Mesothelial cell of epicardium (in vitro differentiated cells): Measurements from ENCODE around the gene DOCK4. TPM values are rescaled to one million over a fixed set of nuclear protein-coding genes. Genes with fewer than 3 reads are reported as not detected.

Source experiments
- DNase-seq, 2 experiments: peaks; one replicate each; pipeline ENCODE4 v3.0.0; 2021; ENCODE audit warnings: low spot score in 2 of 2; ENCODE audit not compliant: unreplicated experiment in 2 of 2
- H3K27ac Mint-ChIP-seq: 2 replicates; pipeline ENCODE4 v1.8.0; 2021; ENCODE audit warnings: mixed read lengths
- H3K27me3 Mint-ChIP-seq: 2 replicates; pipeline ENCODE4 v1.8.0; 2021; ENCODE audit warnings: low read depth, mixed read lengths
- H3K36me3 Mint-ChIP-seq: 2 replicates; pipeline ENCODE4 v1.8.0; 2021; ENCODE audit warnings: mixed read lengths
- H3K4me1 Mint-ChIP-seq: 2 replicates; pipeline ENCODE4 v1.8.0; 2021; ENCODE audit warnings: mixed read lengths
- H3K4me3 Mint-ChIP-seq: 2 replicates; pipeline ENCODE4 v1.8.0; 2021; ENCODE audit warnings: mild to moderate bottlenecking, moderate library complexity, mixed read lengths
- H3K9me3 Mint-ChIP-seq: 2 replicates; pipeline ENCODE4 v1.8.0; 2021; ENCODE audit warnings: mixed read lengths
- total RNA-seq: library from RNA; stranded (reverse); gene quantifications from 3 replicates; pipeline ENCODE4 v1.2.1, GENCODE V29; 2021
- TF ChIP-seq, protein P1 (sequence below): fragments of 200-600 bp; sonication (generic); IDR thresholded peaks from one replicate; pipeline ENCODE4 v1.5.0; 2021; ENCODE audit warnings: antibody characterized with exemption; ENCODE audit not compliant: unreplicated experiment

Gene DOCK4
- total RNA-seq, 1 donor from 2014 or later = 27.7 TPM

GRCh38 chr7:111958431-111958830 lies 247.8 kb downstream of the DOCK4 start:
- Mint-ChIP-seq H3K4me3 (no peak overlapping the region), H3K36me3 (peaks cover 3% of the 10 kb centered on the region), H3K4me1 (peaks cover 43% of the 10 kb centered on the region), H3K27ac (no peak overlapping the region), H3K27me3 (no peaks in the 10 kb centered on the region), H3K9me3 (peaks cover 9% of the 10 kb centered on the region)
- TF ChIP-seq, protein P1, sequence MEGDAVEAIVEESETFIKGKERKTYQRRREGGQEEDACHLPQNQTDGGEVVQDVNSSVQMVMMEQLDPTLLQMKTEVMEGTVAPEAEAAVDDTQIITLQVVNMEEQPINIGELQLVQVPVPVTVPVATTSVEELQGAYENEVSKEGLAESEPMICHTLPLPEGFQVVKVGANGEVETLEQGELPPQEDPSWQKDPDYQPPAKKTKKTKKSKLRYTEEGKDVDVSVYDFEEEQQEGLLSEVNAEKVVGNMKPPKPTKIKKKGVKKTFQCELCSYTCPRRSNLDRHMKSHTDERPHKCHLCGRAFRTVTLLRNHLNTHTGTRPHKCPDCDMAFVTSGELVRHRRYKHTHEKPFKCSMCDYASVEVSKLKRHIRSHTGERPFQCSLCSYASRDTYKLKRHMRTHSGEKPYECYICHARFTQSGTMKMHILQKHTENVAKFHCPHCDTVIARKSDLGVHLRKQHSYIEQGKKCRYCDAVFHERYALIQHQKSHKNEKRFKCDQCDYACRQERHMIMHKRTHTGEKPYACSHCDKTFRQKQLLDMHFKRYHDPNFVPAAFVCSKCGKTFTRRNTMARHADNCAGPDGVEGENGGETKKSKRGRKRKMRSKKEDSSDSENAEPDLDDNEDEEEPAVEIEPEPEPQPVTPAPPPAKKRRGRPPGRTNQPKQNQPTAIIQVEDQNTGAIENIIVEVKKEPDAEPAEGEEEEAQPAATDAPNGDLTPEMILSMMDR = no peak
- DNase-seq = no peak

DNA sequence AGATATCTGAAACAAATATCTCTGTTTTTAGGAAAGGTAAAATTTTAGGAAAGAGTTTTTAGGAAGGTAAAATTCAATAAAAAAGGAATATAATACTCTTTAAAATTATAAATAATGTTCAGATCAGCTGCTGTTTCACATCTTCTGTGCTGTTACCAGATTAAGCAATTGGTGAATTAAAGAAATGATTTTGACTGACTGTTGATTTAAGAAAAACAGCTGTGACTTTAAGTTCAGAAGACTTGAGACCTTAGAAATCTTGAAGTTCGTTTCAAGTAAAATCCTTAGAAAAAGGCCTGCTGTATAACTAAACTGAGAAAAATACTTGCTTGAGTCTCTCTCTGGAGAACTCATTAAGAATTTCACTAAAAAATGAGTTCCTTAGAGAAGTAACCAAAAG lies 250.6 kb downstream of the DOCK4 start:
- no peak overlapping the region for H3K4me3 Mint-ChIP-seq
- no peak for DNase-seq
- H3K27ac Mint-ChIP-seq = peak overlapping the region; percentile 50
- no peaks in the 10 kb centered on the region for H3K27me3 Mint-ChIP-seq
- H3K36me3 Mint-ChIP-seq = peaks cover 4% of the 10 kb centered on the region
- peaks cover 2% of the 10 kb centered on the region for H3K9me3 Mint-ChIP-seq
- H3K4me1 Mint-ChIP-seq = peaks cover 48% of the 10 kb centered on the region
- TF ChIP-seq, protein P1 = no peak

DNA sequence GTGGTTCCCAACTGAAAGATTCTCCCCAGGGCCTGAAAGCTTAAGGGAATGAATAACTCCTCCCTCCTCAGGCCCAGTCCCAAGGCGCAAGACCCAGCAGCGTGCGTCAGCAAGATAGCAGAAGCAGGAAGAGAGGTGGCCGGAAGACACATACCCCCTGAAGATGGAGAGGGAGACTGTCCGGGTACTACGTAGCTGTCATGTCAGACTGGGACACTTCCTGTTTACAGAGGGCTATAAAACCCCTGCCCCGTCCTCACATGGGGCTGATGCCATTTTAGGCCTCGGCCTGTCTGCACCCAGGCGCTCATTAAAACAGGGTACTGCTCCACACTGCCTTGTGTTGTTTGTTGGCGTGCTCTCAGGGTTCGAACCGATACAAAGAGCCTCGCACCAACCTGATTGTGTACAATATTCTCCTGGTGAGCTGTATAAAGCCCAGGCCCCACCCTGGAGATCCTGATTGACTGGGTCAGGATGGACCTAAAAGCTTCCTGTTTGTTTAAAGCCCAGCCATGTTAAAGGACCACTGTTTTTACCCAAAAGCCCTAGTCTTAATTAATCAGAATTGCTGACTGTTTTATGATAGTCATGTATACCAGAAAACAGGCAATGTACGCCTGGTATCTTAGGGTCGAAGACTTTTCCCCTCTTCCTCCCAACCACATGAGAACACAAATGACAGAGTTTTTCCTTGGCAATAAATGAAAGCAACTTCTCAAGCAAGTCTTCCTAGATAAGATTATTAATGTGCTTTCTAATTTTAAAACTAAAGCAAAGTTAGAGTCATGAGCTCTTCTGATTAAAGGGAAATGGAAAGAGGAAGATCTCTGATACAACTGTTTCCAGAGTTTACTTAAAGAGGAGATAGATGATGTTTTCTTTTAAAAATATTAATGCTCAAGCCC lies 251.5 kb downstream of the DOCK4 start:
- H3K4me1 Mint-ChIP-seq = peaks cover 47% of the 10 kb centered on the region
- no peak for DNase-seq
- TF ChIP-seq, protein P1 = no peak
- H3K27ac Mint-ChIP-seq = peak overlapping the region; percentile 33
- no peaks in the 10 kb centered on the region for H3K27me3 Mint-ChIP-seq
- H3K4me3 Mint-ChIP-seq = no peak overlapping the region
- no peaks in the 10 kb centered on the region for H3K9me3 Mint-ChIP-seq
- peaks cover 2% of the 10 kb centered on the region for H3K36me3 Mint-ChIP-seq

DNA sequence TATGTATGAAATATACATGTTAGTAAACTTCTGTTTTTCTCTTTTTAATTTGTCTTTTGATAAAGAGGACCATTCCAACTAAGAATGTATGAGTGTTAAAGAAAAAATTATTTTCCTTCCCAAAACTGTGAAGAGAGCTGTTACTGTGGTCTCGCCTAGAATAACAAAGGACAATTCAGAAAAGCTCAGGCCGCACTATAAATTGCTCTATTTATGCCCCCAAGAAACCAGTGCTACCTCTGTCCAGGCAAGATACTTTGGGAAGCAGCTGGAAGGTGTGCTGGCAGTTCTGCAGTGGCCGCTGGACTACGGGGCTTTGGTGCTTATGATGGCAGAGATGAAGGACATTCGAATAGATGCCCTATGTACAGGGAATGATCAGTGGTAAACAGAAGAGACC lies 252.1 kb downstream of the DOCK4 start:
- Mint-ChIP-seq H3K4me3 (no peak overlapping the region), H3K4me1 (peaks cover 40% of the 10 kb centered on the region)

GRCh38 chr7:111953611-111954010 lies 252.6 kb downstream of the DOCK4 start:
- Mint-ChIP-seq H3K27ac (peak overlapping the region; percentile 65), H3K4me3 (no peak overlapping the region), H3K9me3 (no peaks in the 10 kb centered on the region), H3K36me3 (peaks cover 5% of the 10 kb centered on the region), H3K4me1 (peaks cover 36% of the 10 kb centered on the region), H3K27me3 (no peaks in the 10 kb centered on the region)
- TF ChIP-seq, protein P1 = no peak
- no peak for DNase-seq

More for the DNA sequence above, 252.1 kb downstream of the DOCK4 start:
- Mint-ChIP-seq H3K27me3 (no peaks in the 10 kb centered on the region), H3K9me3 (no peaks in the 10 kb centered on the region), H3K27ac (peak overlapping the region; percentile 39), H3K36me3 (peaks cover 4% of the 10 kb centered on the region)
- TF ChIP-seq, protein P1 = no peak
- no peak for DNase-seq
